CD4-positive, alpha-beta T cell treated with Interleukin-10 for 1 hour (primary cell): ENCODE data around the gene UNC93A.
"Not testable (repeated sequence)": the region's sequence is repeated elsewhere in the genome, so short reads cannot be mapped to it uniquely, and the experiment has no call there.

Experiments
- DNase-seq: peaks from one replicate; pipeline ENCODE4 v3.0.0-alpha.2; 2020

Gene UNC93A

GRCh38 chr6:167272151-167272550 lies 19.0 kb upstream of the UNC93A start:
- no peak for DNase-seq

GRCh38 chr6:167272696-167273379 lies 18.3 kb upstream of the UNC93A start:
- no peak for DNase-seq

GRCh38 chr6:167274270-167274669 lies 16.8 kb upstream of the UNC93A start:
- no peak for DNase-seq

GRCh38 chr6:167275001-167275400 lies 16.1 kb upstream of the UNC93A start:
- DNase-seq, result no peak

GRCh38 chr6:167275436-167275835 lies 15.7 kb upstream of the UNC93A start:
- DNase-seq, result no peak

GRCh38 chr6:167276772-167277533 lies 14.2 kb upstream of the UNC93A start:
- DNase-seq, result no peak

GRCh38 chr6:167278173-167278940 lies 12.8 kb upstream of the UNC93A start:
- not testable (repeated sequence) for DNase-seq

GRCh38 chr6:167279766-167280446 lies 11.2 kb upstream of the UNC93A start:
- no peak for DNase-seq

- DNase-seq, result not testable (repeated sequence)
These were observed 10.6 kb upstream of the UNC93A start for GRCh38 chr6:167280466-167280865.

GRCh38 chr6:167282165-167282564 lies 8.9 kb upstream of the UNC93A start:
- DNase-seq, result no peak

- not testable (repeated sequence) for DNase-seq
These were observed 6.5 kb upstream of the UNC93A start for GRCh38 chr6:167284565-167284964.

- no peak for DNase-seq
These were observed 5.9 kb upstream of the UNC93A start for GRCh38 chr6:167285077-167285770.

- no peak for DNase-seq
These were observed 3.5 kb upstream of the UNC93A start for GRCh38 chr6:167287513-167288048.

- peak; percentile 34 for DNase-seq
These were observed 2.4 kb upstream of the UNC93A start for GRCh38 chr6:167288591-167289225.

GRCh38 chr6:167289291-167289690 lies 1.8 kb upstream of the UNC93A start:
- not testable (repeated sequence) for DNase-seq

- DNase-seq, result no peak
These were observed 647 bp downstream of the UNC93A start for GRCh38 chr6:167291623-167292300.

GRCh38 chr6:167292301-167293087 lies 1.4 kb downstream of the UNC93A start:
- no peak for DNase-seq

- DNase-seq, result no peak
These were observed 2.0 kb downstream of the UNC93A start for GRCh38 chr6:167293088-167293589.

GRCh38 chr6:167293590-167294091 lies 2.5 kb downstream of the UNC93A start:
- DNase-seq, result no peak

GRCh38 chr6:167294241-167294640 lies 3.1 kb downstream of the UNC93A start:
- DNase-seq, result no peak
